HG03520 (cell line): ENCODE data around the gene NBEAL2.
"Not testable (repeated sequence)": the region's sequence is repeated elsewhere in the genome, so short reads cannot be mapped to it uniquely, and the experiment has no call there.

Source experiments
- ATAC-seq: cut with Tn5 transposase; IDR thresholded peaks from one replicate; pipeline ENCODE4 v1.9.1; 2021; ENCODE audit warnings: mild to moderate bottlenecking, moderate library complexity; ENCODE audit not compliant: unreplicated experiment

The NBEAL2 gene

GRCh38 chr3:47034868-47035489 lies 55.5 kb downstream of the NBEAL2 start:
- ATAC-seq: no peak

- ATAC-seq: no peak
Measured at GRCh38 chr3:47035645-47036044, 56.2 kb downstream of the NBEAL2 start.

- no peak for ATAC-seq
Measured at GRCh38 chr3:47036145-47036544, 56.7 kb downstream of the NBEAL2 start.

GRCh38 chr3:47037302-47037701 lies 57.8 kb downstream of the NBEAL2 start:
- not testable (repeated sequence) for ATAC-seq

GRCh38 chr3:47041114-47041513 lies 61.6 kb downstream of the NBEAL2 start:
- ATAC-seq: no peak

GRCh38 chr3:47042231-47042791 lies 62.8 kb downstream of the NBEAL2 start:
- no peak for ATAC-seq

- ATAC-seq: no peak
Measured at GRCh38 chr3:47047069-47047468, 67.6 kb downstream of the NBEAL2 start.

- ATAC-seq: no peak
Measured at GRCh38 chr3:47047673-47048072, 68.2 kb downstream of the NBEAL2 start.

GRCh38 chr3:47054412-47054811 lies 74.9 kb downstream of the NBEAL2 start:
- no peak for ATAC-seq

GRCh38 chr3:47056705-47057104 lies 77.2 kb downstream of the NBEAL2 start:
- ATAC-seq: no peak

GRCh38 chr3:47057212-47057671 lies 77.8 kb downstream of the NBEAL2 start:
- no peak for ATAC-seq
